Glomerular endothelial cell (primary cell): ENCODE measurements around the gene SLC5A2. TPM values are rescaled to one million over a fixed set of nuclear protein-coding genes. Genes with fewer than 3 reads are reported as not detected.
"Not testable (repeated sequence)": the region's sequence is repeated elsewhere in the genome, so short reads cannot be mapped to it uniquely, and the experiment has no call there.

Source experiments
- DNase-seq: peaks from one replicate; pipeline ENCODE4 v3.0.0-alpha.2; 2011; ENCODE audit warnings: low read depth, low spot score; ENCODE audit errors: extremely low read depth
- total RNA-seq: library from RNA; depleted of rRNA; stranded (reverse); fragments of >200 nt; gene quantifications from 2 replicates; pipeline ENCODE4 v1.2.3, GENCODE V29; 2015

Gene SLC5A2
- total RNA-seq, 1 donor from 2014 or later = not detected

GRCh38 chr16:31491778-31492418, 9.0 kb downstream of the SLC5A2 start:
- no peak for DNase-seq

GRCh38 chr16:31493506-31494125, 10.7 kb downstream of the SLC5A2 start:
- no peak for DNase-seq

GRCh38 chr16:31496670-31497069, 13.7 kb downstream of the SLC5A2 start:
- no peak for DNase-seq

- DNase-seq = no peak
These were observed 15.6 kb downstream of the SLC5A2 start for GRCh38 chr16:31498493-31498892.

GRCh38 chr16:31499928-31500327, 17.0 kb downstream of the SLC5A2 start:
- DNase-seq = no peak

GRCh38 chr16:31501226-31501965, 18.5 kb downstream of the SLC5A2 start:
- no peak for DNase-seq

- DNase-seq = no peak
These were observed 19.0 kb downstream of the SLC5A2 start for GRCh38 chr16:31501966-31502348.

GRCh38 chr16:31502981-31503380, 20.1 kb downstream of the SLC5A2 start:
- DNase-seq = no peak

GRCh38 chr16:31503555-31503954, 20.6 kb downstream of the SLC5A2 start:
- not testable (repeated sequence) for DNase-seq

- no peak for DNase-seq
These were observed 21.2 kb downstream of the SLC5A2 start for GRCh38 chr16:31504159-31504558.

- no peak for DNase-seq
These were observed 22.6 kb downstream of the SLC5A2 start for GRCh38 chr16:31505483-31505882.

- DNase-seq = no peak
These were observed 24.6 kb downstream of the SLC5A2 start for GRCh38 chr16:31507617-31507928.

GRCh38 chr16:31507929-31508705, 25.2 kb downstream of the SLC5A2 start, which contains the start of gene RUSF1:
TSS of gene RUSF1 (minus strand) at chr16:31508391. CDS start at chr16:31508373, 18 bp downstream.
- no peak for DNase-seq

GRCh38 chr16:31508706-31509195, 25.8 kb downstream of the SLC5A2 start:
- DNase-seq = no peak

- DNase-seq = no peak
These were observed 30.2 kb downstream of the SLC5A2 start for GRCh38 chr16:31513126-31513525.

- DNase-seq = no peak
These were observed 31.0 kb downstream of the SLC5A2 start for GRCh38 chr16:31513884-31514283.

- DNase-seq = no peak
These were observed 35.0 kb downstream of the SLC5A2 start for GRCh38 chr16:31517800-31518402.

- no peak for DNase-seq
These were observed 37.0 kb downstream of the SLC5A2 start for GRCh38 chr16:31519759-31520431.

GRCh38 chr16:31521368-31521767, 38.4 kb downstream of the SLC5A2 start:
- DNase-seq = no peak

GRCh38 chr16:31522071-31522470, 39.1 kb downstream of the SLC5A2 start:
- no peak for DNase-seq
